ENCODE results near the gene MRTO4.

- TF ChIP-seq, protein P1, sequence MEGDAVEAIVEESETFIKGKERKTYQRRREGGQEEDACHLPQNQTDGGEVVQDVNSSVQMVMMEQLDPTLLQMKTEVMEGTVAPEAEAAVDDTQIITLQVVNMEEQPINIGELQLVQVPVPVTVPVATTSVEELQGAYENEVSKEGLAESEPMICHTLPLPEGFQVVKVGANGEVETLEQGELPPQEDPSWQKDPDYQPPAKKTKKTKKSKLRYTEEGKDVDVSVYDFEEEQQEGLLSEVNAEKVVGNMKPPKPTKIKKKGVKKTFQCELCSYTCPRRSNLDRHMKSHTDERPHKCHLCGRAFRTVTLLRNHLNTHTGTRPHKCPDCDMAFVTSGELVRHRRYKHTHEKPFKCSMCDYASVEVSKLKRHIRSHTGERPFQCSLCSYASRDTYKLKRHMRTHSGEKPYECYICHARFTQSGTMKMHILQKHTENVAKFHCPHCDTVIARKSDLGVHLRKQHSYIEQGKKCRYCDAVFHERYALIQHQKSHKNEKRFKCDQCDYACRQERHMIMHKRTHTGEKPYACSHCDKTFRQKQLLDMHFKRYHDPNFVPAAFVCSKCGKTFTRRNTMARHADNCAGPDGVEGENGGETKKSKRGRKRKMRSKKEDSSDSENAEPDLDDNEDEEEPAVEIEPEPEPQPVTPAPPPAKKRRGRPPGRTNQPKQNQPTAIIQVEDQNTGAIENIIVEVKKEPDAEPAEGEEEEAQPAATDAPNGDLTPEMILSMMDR (IDR thresholded peaks at IDR 0.05): no peak
- no peak for TF ChIP-seq POLR2A (IDR thresholded peaks at IDR 0.05)
Measured at GRCh38 chr1:19308509-19308907, 56.9 kb downstream of the MRTO4 start.
